ENCODE data around the gene ACTR3. TPM values are rescaled to one million over a fixed set of nuclear protein-coding genes. Genes with fewer than 3 reads are reported as not detected.

ACTR3 gene
- polyA plus RNA-seq, 1 donor from 2014 or later = 255 TPM

DNA sequence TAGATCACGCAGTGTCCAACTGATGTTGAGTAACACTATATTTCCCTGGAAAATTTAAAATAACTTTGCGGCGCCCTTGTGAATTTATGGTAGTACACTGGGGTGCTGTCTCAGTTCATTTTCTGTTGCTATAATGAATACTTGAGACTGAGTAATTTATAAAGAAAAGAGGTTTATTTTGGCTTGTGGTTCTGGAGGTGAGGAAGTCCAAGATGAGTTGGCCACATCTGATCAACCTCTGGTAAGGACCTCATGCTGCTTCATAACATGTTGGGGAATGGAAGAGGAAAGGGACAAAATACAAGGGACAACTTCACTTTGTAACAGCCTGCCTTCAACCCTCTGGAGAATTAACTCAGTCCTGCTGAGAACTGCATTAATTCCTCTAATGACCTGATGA lies 36.4 kb downstream of the ACTR3 start:
- H4K20me1 ChIP-seq (ENCODE audit: insufficient read depth) = no peaks in the 10 kb centered on the region

GRCh38 chr2:113930448-113930847 lies 40.6 kb downstream of the ACTR3 start:
- TF ChIP-seq, protein P1, sequence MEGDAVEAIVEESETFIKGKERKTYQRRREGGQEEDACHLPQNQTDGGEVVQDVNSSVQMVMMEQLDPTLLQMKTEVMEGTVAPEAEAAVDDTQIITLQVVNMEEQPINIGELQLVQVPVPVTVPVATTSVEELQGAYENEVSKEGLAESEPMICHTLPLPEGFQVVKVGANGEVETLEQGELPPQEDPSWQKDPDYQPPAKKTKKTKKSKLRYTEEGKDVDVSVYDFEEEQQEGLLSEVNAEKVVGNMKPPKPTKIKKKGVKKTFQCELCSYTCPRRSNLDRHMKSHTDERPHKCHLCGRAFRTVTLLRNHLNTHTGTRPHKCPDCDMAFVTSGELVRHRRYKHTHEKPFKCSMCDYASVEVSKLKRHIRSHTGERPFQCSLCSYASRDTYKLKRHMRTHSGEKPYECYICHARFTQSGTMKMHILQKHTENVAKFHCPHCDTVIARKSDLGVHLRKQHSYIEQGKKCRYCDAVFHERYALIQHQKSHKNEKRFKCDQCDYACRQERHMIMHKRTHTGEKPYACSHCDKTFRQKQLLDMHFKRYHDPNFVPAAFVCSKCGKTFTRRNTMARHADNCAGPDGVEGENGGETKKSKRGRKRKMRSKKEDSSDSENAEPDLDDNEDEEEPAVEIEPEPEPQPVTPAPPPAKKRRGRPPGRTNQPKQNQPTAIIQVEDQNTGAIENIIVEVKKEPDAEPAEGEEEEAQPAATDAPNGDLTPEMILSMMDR (IDR thresholded peaks at IDR 0.05; ENCODE audit: poor library complexity, severe bottlenecking) = no peak
- no peak for TF ChIP-seq RAD21 (conservative IDR thresholded peaks at IDR 0.05)
- TF ChIP-seq MXI1 (conservative IDR thresholded peaks at IDR 0.05; ENCODE audit: poor library complexity, severe bottlenecking) = no peak
- no peak for TF ChIP-seq SMC3 (conservative IDR thresholded peaks at IDR 0.05; ENCODE audit: poor library complexity)
- peaks cover 18% of the 10 kb centered on the region for H3K36me3 ChIP-seq (ENCODE audit: insufficient read depth, low read length)
- no peaks in the 10 kb centered on the region for H3K79me2 ChIP-seq (replicated peaks; ENCODE audit: insufficient read depth, low read length)

More for the DNA sequence above, 36.4 kb downstream of the ACTR3 start:
- Histone ChIP-seq H3K27ac (ENCODE audit: low read length) (no peak overlapping the region), H3K36me3 (ENCODE audit: insufficient read depth, low read length) (peaks cover 11% of the 10 kb centered on the region), H3K79me2 (replicated peaks; ENCODE audit: insufficient read depth, low read length) (peaks cover 3% of the 10 kb centered on the region), H3F3A (ENCODE audit: insufficient read depth, low read length, poor library complexity, severe bottlenecking) (no peaks in the 10 kb centered on the region), H3K9ac (ENCODE audit: low read length) (no peak overlapping the region), H3K9me2 (ENCODE audit: insufficient read depth, low read length) (no peaks in the 10 kb centered on the region), H3K4me2 (ENCODE audit: low read length) (no peak overlapping the region), H3K27me3 (ENCODE audit: insufficient read depth, low read depth, low read length) (no peaks in the 10 kb centered on the region), H3K9me3 (ENCODE audit: low read length) (no peaks in the 10 kb centered on the region), H2AFZ (ENCODE audit: low read depth, low read length) (no peak overlapping the region), H3K4me3 (ENCODE audit: low read length) (no peak overlapping the region)
- TF ChIP-seq POLR2AphosphoS5 (IDR thresholded peaks at IDR 0.05) (no peak), EZH2 (IDR thresholded peaks at IDR 0.05; ENCODE audit: borderline replicate concordance, insufficient read depth, low read length, poor library complexity, severe bottlenecking) (no peak), REST (IDR thresholded peaks at IDR 0.05; ENCODE audit: borderline replicate concordance) (no peak), SMC3 (conservative IDR thresholded peaks at IDR 0.05; ENCODE audit: poor library complexity) (no peak), TAF1 (IDR thresholded peaks at IDR 0.05; ENCODE audit: low read depth) (no peak), MXI1 (conservative IDR thresholded peaks at IDR 0.05; ENCODE audit: poor library complexity, severe bottlenecking) (no peak), RAD21 (conservative IDR thresholded peaks at IDR 0.05) (no peak), EP300 (conservative IDR thresholded peaks at IDR 0.05; ENCODE audit: poor library complexity, severe bottlenecking) (no peak)
- TF ChIP-seq, protein P1 (IDR thresholded peaks at IDR 0.05; ENCODE audit: poor library complexity, severe bottlenecking) = no peak

More at GRCh38 chr2:113930448-113930847, 40.6 kb downstream of the ACTR3 start:
- Histone ChIP-seq H3K9ac (ENCODE audit: low read length) (no peak overlapping the region), H3K9me2 (ENCODE audit: insufficient read depth, low read length) (no peaks in the 10 kb centered on the region), H4K20me1 (ENCODE audit: insufficient read depth) (no peaks in the 10 kb centered on the region), H3K9me3 (ENCODE audit: low read length) (no peaks in the 10 kb centered on the region), H3K4me2 (ENCODE audit: low read length) (no peak overlapping the region), H2AFZ (ENCODE audit: low read depth, low read length) (no peak overlapping the region), H3K4me3 (ENCODE audit: low read length) (no peak overlapping the region), H3F3A (ENCODE audit: insufficient read depth, low read length, poor library complexity, severe bottlenecking) (no peaks in the 10 kb centered on the region), H3K27ac (ENCODE audit: low read length) (no peak overlapping the region), H3K27me3 (ENCODE audit: insufficient read depth, low read depth, low read length) (no peaks in the 10 kb centered on the region)

Measured in neural cell (in vitro differentiated cells).